ENCODE measurements around the gene CHMP4B. TPM values are rescaled to one million over a fixed set of nuclear protein-coding genes. Genes with fewer than 3 reads are reported as not detected.

The CHMP4B gene
- total RNA-seq, 1 experiment from 2014 or later: 68.9 TPM

DNA sequence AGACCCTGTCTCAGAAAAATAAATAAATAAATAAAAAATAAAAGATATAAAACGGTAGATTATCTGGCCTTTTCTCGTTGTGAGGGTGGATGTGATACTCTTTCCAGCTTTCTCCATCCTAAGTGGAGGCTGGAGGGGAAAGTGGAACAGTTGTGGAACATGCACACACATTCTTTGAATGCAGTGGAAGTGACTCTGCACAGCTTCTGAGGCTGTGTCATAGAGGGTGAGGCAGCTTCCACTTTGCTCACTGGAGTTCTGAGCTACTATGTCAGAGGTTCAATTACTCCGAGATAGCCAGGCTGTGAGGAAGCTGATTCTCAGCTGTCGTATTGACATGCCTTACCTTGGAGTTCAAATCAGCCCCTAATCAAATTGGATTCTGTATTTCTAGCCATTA, 82.2 kb downstream of the CHMP4B start:
- ChIA-PET CTCF (interaction anchor here (0.6 kb wide), 1 partner anchor 14 kb away, joined by 3 read pairs; no protein-coding TSS in a partner anchor), POLR2A (ENCODE audit: low non-redundant PET) (no interaction called here)
- no peaks in the 10 kb centered on the region for H3K36me3 ChIP-seq (ENCODE audit: insufficient read depth, low read length, poor library complexity, severe bottlenecking)
- DNase-seq (ENCODE audit: low spot score): no peak
- H3K27ac ChIP-seq (ENCODE audit: low read depth, low read length, poor library complexity, severe bottlenecking): no peak overlapping the region
- no peak overlapping the region for H3K4me3 ChIP-seq (ENCODE audit: low read depth, low read length, poor library complexity, severe bottlenecking)
- no peaks in the 10 kb centered on the region for H3K27me3 ChIP-seq (replicated peaks; ENCODE audit: insufficient read depth, low read depth, low read length, poor library complexity)
- intact Hi-C loops (cut with micrococcal nuclease; ENCODE audit: unreplicated experiment): no loop called here
- BruUV-seq (replicated peaks): no TSS peak
- no peaks in the 10 kb centered on the region for H3K9me3 ChIP-seq (ENCODE audit: low read depth, low read length, poor library complexity, severe bottlenecking)
- H3K4me1 ChIP-seq (ENCODE audit: insufficient read depth, low read length, poor library complexity, severe bottlenecking): peaks cover 4% of the 10 kb centered on the region
- TF ChIP-seq, protein P1, sequence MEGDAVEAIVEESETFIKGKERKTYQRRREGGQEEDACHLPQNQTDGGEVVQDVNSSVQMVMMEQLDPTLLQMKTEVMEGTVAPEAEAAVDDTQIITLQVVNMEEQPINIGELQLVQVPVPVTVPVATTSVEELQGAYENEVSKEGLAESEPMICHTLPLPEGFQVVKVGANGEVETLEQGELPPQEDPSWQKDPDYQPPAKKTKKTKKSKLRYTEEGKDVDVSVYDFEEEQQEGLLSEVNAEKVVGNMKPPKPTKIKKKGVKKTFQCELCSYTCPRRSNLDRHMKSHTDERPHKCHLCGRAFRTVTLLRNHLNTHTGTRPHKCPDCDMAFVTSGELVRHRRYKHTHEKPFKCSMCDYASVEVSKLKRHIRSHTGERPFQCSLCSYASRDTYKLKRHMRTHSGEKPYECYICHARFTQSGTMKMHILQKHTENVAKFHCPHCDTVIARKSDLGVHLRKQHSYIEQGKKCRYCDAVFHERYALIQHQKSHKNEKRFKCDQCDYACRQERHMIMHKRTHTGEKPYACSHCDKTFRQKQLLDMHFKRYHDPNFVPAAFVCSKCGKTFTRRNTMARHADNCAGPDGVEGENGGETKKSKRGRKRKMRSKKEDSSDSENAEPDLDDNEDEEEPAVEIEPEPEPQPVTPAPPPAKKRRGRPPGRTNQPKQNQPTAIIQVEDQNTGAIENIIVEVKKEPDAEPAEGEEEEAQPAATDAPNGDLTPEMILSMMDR (conservative IDR thresholded peaks at IDR 0.05; ENCODE audit: low read depth, low read length): no peak
- TF ChIP-seq EZH2 (IDR thresholded peaks at IDR 0.05; ENCODE audit: borderline replicate concordance, low read depth, low read length, poor library complexity, severe bottlenecking): no peak

DNA sequence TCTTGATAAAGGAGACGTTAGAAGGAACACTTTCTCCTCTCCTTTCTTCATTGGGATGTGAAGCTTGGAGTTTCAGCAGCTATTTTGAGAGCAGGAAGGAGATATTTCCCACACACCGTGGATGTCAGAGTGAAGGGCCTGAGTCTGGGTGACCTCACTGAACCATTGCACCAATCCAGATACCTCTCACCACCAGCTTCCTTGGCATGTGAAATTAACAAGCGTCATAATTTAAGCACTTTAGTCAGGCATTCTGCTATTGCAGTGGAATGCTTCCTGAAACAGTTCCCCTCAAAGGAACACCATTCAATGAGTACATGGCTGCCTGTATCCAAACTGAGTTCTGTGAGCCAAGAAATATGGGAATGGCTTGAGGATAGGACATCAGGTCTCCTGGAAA, 83.7 kb downstream of the CHMP4B start:
- Histone ChIP-seq H3K36me3 (ENCODE audit: insufficient read depth, low read length, poor library complexity, severe bottlenecking) (no peaks in the 10 kb centered on the region), H3K27ac (ENCODE audit: low read depth, low read length, poor library complexity, severe bottlenecking) (no peak overlapping the region), H3K4me3 (ENCODE audit: low read depth, low read length, poor library complexity, severe bottlenecking) (no peak overlapping the region), H3K9me3 (ENCODE audit: low read depth, low read length, poor library complexity, severe bottlenecking) (no peaks in the 10 kb centered on the region), H3K27me3 (replicated peaks; ENCODE audit: insufficient read depth, low read depth, low read length, poor library complexity) (no peaks in the 10 kb centered on the region), H3K4me1 (ENCODE audit: insufficient read depth, low read length, poor library complexity, severe bottlenecking) (peaks cover 4% of the 10 kb centered on the region)
- POLR2A ChIA-PET (ENCODE audit: low non-redundant PET): no interaction called here
- no peak for DNase-seq (ENCODE audit: low spot score)
- CTCF ChIA-PET: no interaction called here
- TF ChIP-seq, protein P1 (conservative IDR thresholded peaks at IDR 0.05; ENCODE audit: low read depth, low read length): no peak
- TF ChIP-seq EZH2 (IDR thresholded peaks at IDR 0.05; ENCODE audit: borderline replicate concordance, low read depth, low read length, poor library complexity, severe bottlenecking): no peak
- intact Hi-C loops (cut with micrococcal nuclease; ENCODE audit: unreplicated experiment): no loop called here
- no TSS peak for BruUV-seq (replicated peaks)

DNA sequence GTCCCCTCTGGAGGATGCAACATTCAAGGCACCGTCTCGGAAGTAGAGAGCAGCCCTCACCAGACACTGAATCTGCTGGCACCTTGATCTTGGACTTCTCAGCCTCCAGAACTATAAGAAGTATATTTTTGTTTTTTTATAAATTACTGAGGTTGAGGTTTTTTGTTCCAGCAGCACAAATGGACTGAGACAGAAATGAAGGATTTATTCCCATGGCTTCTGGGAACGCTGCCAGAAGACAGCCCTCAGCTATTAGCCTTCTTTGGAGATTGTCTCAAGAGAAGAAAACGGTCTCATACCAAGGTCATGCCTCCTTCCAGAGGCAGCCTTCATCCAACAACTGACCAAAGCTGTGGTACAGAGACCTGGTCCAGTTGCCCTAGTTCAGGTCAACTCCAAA, 85.4 kb downstream of the CHMP4B start:
- Histone ChIP-seq H3K27ac (ENCODE audit: low read depth, low read length, poor library complexity, severe bottlenecking) (no peak overlapping the region), H3K9me3 (ENCODE audit: low read depth, low read length, poor library complexity, severe bottlenecking) (no peaks in the 10 kb centered on the region), H3K4me1 (ENCODE audit: insufficient read depth, low read length, poor library complexity, severe bottlenecking) (peaks cover 4% of the 10 kb centered on the region), H3K27me3 (replicated peaks; ENCODE audit: insufficient read depth, low read depth, low read length, poor library complexity) (no peaks in the 10 kb centered on the region), H3K4me3 (ENCODE audit: low read depth, low read length, poor library complexity, severe bottlenecking) (no peak overlapping the region), H3K36me3 (ENCODE audit: insufficient read depth, low read length, poor library complexity, severe bottlenecking) (no peaks in the 10 kb centered on the region)
- POLR2A ChIA-PET (ENCODE audit: low non-redundant PET): no interaction called here
- CTCF ChIA-PET: no interaction called here
- intact Hi-C loops (cut with micrococcal nuclease; ENCODE audit: unreplicated experiment): no loop called here
- DNase-seq (ENCODE audit: low spot score): peak; percentile 58
- BruUV-seq (replicated peaks): no TSS peak
- TF ChIP-seq EZH2 (IDR thresholded peaks at IDR 0.05; ENCODE audit: borderline replicate concordance, low read depth, low read length, poor library complexity, severe bottlenecking): no peak
- TF ChIP-seq, protein P1 (conservative IDR thresholded peaks at IDR 0.05; ENCODE audit: low read depth, low read length): no peak
